Nephron (organoid): ENCODE measurements around the gene FGD5.
A peak's percentile ranks its signal among the peaks of the same experiment; 100 is the strongest.

Source experiments
- H3K27ac Mint-ChIP-seq, 3 experiments: 2 replicates each; pipeline ENCODE4 v1.8.0; 2020; ENCODE audit warnings: mixed read lengths in 3 of 3, mild to moderate bottlenecking in 2 of 3, moderate library complexity in 1 of 3
- H3K27me3 Mint-ChIP-seq: 2 replicates; pipeline ENCODE4 v1.8.0; 2021; ENCODE audit warnings: low read depth, mild to moderate bottlenecking, moderate library complexity, mixed read lengths
- H3K36me3 Mint-ChIP-seq: 2 replicates; pipeline ENCODE4 v1.8.0; 2020; ENCODE audit warnings: low read depth, mixed read lengths
- H3K4me1 Mint-ChIP-seq: 2 replicates; pipeline ENCODE4 v1.8.0; 2020; ENCODE audit warnings: mixed read lengths
- H3K4me3 Mint-ChIP-seq, 3 experiments: 2 replicates each; pipeline ENCODE4 v1.8.0; 2020; ENCODE audit warnings: mild to moderate bottlenecking in 3 of 3, mixed read lengths in 3 of 3, moderate library complexity in 2 of 3
- H3K9me3 Mint-ChIP-seq: 2 replicates; pipeline ENCODE4 v1.8.0; 2020; ENCODE audit warnings: mixed read lengths
- CTCF ChIP-seq, 3 experiments: fragments of 200-600 bp; sonication (generic); IDR thresholded peaks; one replicate each; pipeline ENCODE4 v1.5.0; 2021; ENCODE audit warnings: antibody characterized with exemption in 3 of 3; ENCODE audit not compliant: unreplicated experiment in 3 of 3

The FGD5 gene

DNA sequence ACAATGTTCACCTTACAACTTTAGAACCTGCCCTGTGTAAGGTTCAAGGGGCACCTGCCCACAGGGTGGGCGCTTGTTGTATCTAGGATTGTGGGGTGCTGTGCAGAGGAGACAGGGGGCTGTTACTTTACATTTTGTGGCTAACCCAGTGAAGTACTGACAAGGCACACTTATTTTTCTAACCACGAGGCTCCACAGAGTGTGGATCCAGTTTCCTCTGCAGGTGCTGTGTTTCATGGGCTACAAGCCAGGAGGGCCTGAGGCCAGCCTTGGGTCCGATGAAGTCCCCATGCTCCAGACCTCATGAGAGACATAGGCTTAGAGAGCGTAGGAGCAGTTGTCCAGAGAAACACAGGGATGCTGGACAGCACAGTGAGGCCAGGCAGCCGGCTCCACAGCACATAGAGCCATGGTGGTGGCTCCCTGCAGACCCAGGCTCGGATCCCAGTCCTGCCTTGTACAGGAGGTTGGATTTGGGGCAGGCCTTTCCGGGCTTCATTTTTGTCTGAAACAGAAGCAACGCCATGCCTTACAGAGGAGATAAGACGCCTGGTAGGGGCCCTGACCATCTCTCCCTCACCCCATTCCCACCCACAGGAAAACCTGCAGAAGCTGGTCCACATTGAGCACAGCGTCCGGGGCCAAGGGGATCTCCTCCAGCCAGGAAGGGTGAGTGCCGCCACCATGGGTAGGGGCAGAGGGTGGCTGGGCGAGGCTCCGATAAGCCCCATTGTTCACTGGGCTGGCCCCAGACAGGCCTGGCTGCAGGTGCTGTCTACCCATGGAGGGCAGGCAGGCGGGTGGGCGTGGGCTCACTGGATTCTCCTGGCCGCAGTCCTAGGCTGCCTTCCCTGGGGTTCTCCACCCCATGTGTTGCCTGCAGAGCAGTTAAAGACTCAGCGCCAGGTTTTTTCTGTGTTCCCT, 88.5 kb downstream of the FGD5 start:
- H3K27me3 Mint-ChIP-seq = peaks cover 15% of the 10 kb centered on the region
- peaks cover 8% of the 10 kb centered on the region for H3K4me1 Mint-ChIP-seq
- H3K36me3 Mint-ChIP-seq = peaks cover 12% of the 10 kb centered on the region
- H3K9me3 Mint-ChIP-seq = peaks cover 26% of the 10 kb centered on the region
- no peak for TF ChIP-seq CTCF (IDR thresholded peaks at IDR 0.05; ENCODE audit: unreplicated experiment in 3 of 3)
- no peak overlapping the region for H3K27ac Mint-ChIP-seq
- H3K4me3 Mint-ChIP-seq = no peak overlapping the region

DNA sequence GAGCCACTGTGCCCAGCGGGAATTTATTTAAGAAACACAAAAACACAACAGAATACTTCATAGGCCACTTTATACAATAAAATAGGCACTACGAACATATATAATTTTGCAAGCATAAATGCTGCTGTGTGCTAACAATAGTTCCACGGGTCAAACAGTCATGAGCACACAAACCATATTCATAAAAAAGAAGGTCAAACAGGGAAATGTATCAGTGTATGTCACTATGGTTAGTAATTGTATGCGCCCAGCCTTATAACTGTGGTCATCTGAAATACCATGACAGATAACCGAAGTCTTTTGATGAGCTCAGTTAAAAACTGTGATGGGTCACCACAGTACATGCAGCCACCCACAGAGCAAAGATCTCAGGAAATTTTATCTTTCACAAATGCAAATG, 90.5 kb downstream of the FGD5 start:
- H3K4me3 Mint-ChIP-seq = no peak overlapping the region

DNA sequence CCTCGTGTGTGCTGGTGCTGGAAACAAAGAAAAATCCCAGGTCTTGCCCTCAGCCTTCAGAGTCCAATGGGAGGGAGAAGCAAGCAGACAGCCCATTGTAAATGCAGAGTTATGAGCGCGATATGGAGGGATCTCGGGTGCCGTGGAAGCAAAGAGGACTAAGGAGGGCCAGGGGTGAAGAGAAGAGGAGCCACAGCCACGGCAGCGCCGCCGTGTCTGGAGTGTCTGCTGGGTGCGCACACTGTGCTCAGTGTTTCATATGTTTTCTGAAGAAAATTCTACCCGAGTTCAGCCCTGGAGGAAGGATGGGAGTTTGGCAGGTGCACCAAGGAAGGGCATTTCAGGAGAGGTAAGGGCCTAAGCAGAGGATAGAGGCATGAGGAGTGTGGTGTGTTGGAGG, 92.9 kb downstream of the FGD5 start:
- H3K36me3 Mint-ChIP-seq = no peaks in the 10 kb centered on the region
- H3K9me3 Mint-ChIP-seq = peaks cover 2% of the 10 kb centered on the region
- peaks cover 8% of the 10 kb centered on the region for H3K4me1 Mint-ChIP-seq
- H3K27me3 Mint-ChIP-seq = peaks cover 10% of the 10 kb centered on the region
- no peak overlapping the region for H3K4me3 Mint-ChIP-seq
- TF ChIP-seq CTCF (IDR thresholded peaks at IDR 0.05; ENCODE audit: unreplicated experiment in 3 of 3) = no peak
- H3K27ac Mint-ChIP-seq = no peak overlapping the region

More for the DNA sequence above, 90.5 kb downstream of the FGD5 start:
- peaks cover 20% of the 10 kb centered on the region for H3K9me3 Mint-ChIP-seq
- TF ChIP-seq CTCF (IDR thresholded peaks at IDR 0.05; ENCODE audit: unreplicated experiment in 3 of 3) = no peak
- H3K36me3 Mint-ChIP-seq = peaks cover 12% of the 10 kb centered on the region
- peaks cover 8% of the 10 kb centered on the region for H3K4me1 Mint-ChIP-seq
- no peak overlapping the region for H3K27ac Mint-ChIP-seq
- peaks cover 9% of the 10 kb centered on the region for H3K27me3 Mint-ChIP-seq

GRCh38 chr3:14913071-14913925, 94.5 kb downstream of the FGD5 start:
- Mint-ChIP-seq H3K4me3 (no peak overlapping the region), H3K27me3 (peaks cover 17% of the 10 kb centered on the region), H3K27ac (no peak overlapping the region), H3K36me3 (no peaks in the 10 kb centered on the region), H3K4me1 (peaks cover 8% of the 10 kb centered on the region), H3K9me3 (no peaks in the 10 kb centered on the region)
- no peak for TF ChIP-seq CTCF (IDR thresholded peaks at IDR 0.05; ENCODE audit: unreplicated experiment in 3 of 3)

DNA sequence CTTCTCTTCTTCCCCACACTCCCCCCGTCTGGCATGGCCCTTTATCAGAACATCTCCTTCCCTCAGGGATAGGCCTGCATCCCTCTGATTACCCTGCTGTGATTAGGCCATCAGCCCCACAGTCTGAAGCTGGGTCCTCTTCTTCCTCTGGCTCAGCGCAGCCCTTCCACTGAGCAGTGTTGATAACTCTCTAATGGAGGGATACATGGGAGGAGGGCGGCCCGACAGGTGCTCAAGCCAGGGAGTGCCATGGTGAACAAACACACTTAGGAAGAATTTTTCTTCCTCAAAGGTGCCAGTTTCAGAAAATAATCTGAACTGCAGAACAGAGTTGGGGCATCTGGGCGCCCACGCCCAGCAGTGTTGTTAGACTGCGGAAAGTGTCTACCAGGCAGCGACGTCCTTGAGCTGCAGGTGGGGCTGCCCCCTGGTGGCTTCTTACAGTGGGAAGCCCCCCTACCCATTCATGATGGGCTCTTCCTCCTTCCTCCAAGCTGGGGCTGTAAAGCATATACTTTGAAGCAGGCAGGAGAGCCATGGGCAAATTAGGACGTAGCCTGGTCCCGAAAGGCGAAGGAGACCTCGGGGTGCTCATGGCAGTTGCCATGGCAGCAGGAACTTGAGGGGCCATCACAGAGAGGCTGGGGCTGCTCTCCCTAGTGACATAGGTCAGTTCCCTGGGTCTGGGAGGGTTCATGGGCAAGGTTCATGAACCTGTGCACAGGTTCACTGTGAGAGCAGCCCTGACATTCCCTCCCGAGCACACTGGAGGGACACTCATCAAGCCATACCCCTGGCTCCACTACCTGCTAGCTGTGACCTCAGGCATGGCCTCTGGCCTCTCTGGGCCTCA, 95.4 kb downstream of the FGD5 start:
- H3K27me3 Mint-ChIP-seq = peaks cover 17% of the 10 kb centered on the region
- H3K9me3 Mint-ChIP-seq = no peaks in the 10 kb centered on the region
- no peak overlapping the region for H3K4me3 Mint-ChIP-seq
- peak; percentile 15 to 44 (median 26) for TF ChIP-seq CTCF (IDR thresholded peaks at IDR 0.05; ENCODE audit: unreplicated experiment in 3 of 3)
- H3K4me1 Mint-ChIP-seq = peaks cover 8% of the 10 kb centered on the region
- no peaks in the 10 kb centered on the region for H3K36me3 Mint-ChIP-seq
- H3K27ac Mint-ChIP-seq = no peak overlapping the region
